ENCODE results near the gene HLX. TPM values are rescaled to one million over a fixed set of nuclear protein-coding genes. Genes with fewer than 3 reads are reported as not detected.
A peak's percentile ranks its signal among the peaks of the same experiment; 100 is the strongest.

The HLX gene
- total RNA-seq, 1 experiment from 2014 or later, result not detected

DNA sequence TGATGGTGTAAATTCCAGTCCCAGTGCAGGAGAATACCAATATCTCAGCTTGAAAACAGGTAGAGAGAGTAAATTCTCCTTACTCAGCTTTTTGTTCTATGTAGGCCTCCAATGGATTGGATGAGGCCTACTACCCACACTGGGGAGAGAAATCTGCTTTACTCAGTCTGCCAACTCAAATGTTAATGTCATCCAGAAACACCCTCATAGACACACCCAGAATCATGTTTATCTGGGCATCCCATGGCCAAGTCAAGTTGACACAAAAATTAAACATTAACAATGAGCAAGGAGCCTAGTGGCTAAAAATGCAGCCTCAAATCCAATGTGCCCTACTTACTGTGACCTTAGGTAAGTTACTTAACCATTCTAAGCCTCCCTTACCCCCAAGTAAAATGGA, 6.9 kb upstream of the HLX start:
- Histone ChIP-seq H3K36me3 (ENCODE audit: insufficient read depth, low read length) (no peaks in the 10 kb centered on the region), H2AFZ (ENCODE audit: low read length) (no peak overlapping the region), H4K20me1 (ENCODE audit: insufficient read depth, low read depth, low read length) (no peaks in the 10 kb centered on the region), H3K4me2 (ENCODE audit: low read depth, low read length, poor library complexity, severe bottlenecking) (no peak overlapping the region), H3K4me3 (ENCODE audit: low read length) (no peak overlapping the region), H3K9me2 (replicated peaks; ENCODE audit: insufficient read depth, low read length) (no peaks in the 10 kb centered on the region), H3K27me3 (ENCODE audit: low read length) (no peaks in the 10 kb centered on the region), H3K9ac (ENCODE audit: low read length) (no peak overlapping the region), H3K79me2 (ENCODE audit: low read length) (no peaks in the 10 kb centered on the region), H3K9me3 (ENCODE audit: low read length) (no peaks in the 10 kb centered on the region), H3K4me1 (ENCODE audit: low read length) (no peaks in the 10 kb centered on the region), H3K27ac (ENCODE audit: low read length) (no peak overlapping the region)
- DNase-seq, result no peak

DNA sequence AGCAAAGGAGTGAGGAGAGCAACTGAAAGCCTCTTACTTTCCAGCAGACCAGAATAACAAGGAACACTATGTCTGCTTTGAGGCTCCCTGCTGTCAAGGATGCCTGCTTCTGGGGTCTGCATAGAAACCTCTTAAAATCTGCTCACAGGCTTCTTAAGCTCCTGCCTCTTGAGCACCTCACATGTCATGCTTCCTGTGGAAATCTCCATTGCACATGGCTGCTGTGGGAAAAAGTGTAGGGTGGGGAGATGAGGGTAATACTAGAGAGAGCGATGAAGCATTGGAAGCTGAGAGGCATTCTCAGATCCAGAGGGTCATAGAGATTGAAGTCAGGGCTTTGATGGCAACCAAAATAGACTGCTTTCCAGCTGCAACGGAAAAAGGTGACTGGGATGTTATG, 6.2 kb upstream of the HLX start:
- no peaks in the 10 kb centered on the region for H3K27me3 ChIP-seq (ENCODE audit: low read length)
- no peaks in the 10 kb centered on the region for H3K9me3 ChIP-seq (ENCODE audit: low read length)
- H3K27ac ChIP-seq (ENCODE audit: low read length), result no peak overlapping the region
- H2AFZ ChIP-seq (ENCODE audit: low read length), result no peak overlapping the region
- H3K4me1 ChIP-seq (ENCODE audit: low read length), result no peaks in the 10 kb centered on the region
- no peak for DNase-seq
- no peaks in the 10 kb centered on the region for H3K36me3 ChIP-seq (ENCODE audit: insufficient read depth, low read length)
- H3K9ac ChIP-seq (ENCODE audit: low read length), result no peak overlapping the region
- H3K9me2 ChIP-seq (replicated peaks; ENCODE audit: insufficient read depth, low read length), result no peaks in the 10 kb centered on the region
- H3K79me2 ChIP-seq (ENCODE audit: low read length), result no peaks in the 10 kb centered on the region
- no peak overlapping the region for H3K4me3 ChIP-seq (ENCODE audit: low read length)
- H4K20me1 ChIP-seq (ENCODE audit: insufficient read depth, low read depth, low read length), result no peaks in the 10 kb centered on the region
- no peak overlapping the region for H3K4me2 ChIP-seq (ENCODE audit: low read depth, low read length, poor library complexity, severe bottlenecking)

DNA sequence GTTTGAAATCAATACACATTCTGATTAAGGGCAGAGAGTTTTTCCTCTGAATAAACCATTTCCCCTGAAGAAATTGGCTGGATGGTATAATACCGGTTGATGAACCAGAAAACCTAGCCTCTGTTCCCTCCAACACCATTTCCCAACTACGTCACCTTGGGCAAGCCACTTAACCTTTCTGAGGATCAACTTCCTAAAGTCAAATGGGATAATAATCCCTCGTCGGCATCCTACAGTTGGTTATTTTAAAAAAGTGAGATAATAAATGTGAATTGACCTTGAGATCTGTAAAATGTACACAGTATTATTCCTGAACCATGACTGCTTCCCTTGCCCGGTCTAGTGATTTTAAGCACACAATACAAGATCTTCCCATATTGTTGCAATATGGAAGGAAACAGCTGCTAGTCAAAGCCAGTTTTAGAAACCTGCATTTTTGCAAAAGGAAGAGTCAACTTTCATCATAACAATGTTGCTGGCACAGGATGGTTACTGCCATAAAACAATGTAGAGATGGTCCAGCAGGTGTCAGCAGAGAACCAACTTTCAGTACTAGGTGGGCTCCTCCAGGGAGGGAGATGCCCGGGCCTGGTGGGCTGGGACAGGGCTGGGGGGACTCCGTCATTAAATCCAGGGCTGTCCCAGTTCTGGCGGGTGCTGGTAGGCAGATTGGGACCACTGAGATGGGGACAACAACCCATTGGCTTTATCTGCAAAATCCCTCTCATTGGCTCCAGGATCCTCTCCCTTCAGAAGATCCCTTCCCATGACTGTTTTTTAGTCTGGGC, 5.2 kb upstream of the HLX start:
- no peak overlapping the region for H3K4me3 ChIP-seq (ENCODE audit: low read length)
- no peak overlapping the region for H3K4me2 ChIP-seq (ENCODE audit: low read depth, low read length, poor library complexity, severe bottlenecking)
- H3K27ac ChIP-seq (ENCODE audit: low read length), result no peak overlapping the region
- H4K20me1 ChIP-seq (ENCODE audit: insufficient read depth, low read depth, low read length), result no peaks in the 10 kb centered on the region
- no peaks in the 10 kb centered on the region for H3K9me3 ChIP-seq (ENCODE audit: low read length)
- H3K4me1 ChIP-seq (ENCODE audit: low read length), result no peaks in the 10 kb centered on the region
- H3K27me3 ChIP-seq (ENCODE audit: low read length), result no peaks in the 10 kb centered on the region
- no peak overlapping the region for H2AFZ ChIP-seq (ENCODE audit: low read length)
- no peaks in the 10 kb centered on the region for H3K9me2 ChIP-seq (replicated peaks; ENCODE audit: insufficient read depth, low read length)
- peak; percentile 81 for DNase-seq
- no peak overlapping the region for H3K9ac ChIP-seq (ENCODE audit: low read length)
- H3K36me3 ChIP-seq (ENCODE audit: insufficient read depth, low read length), result no peaks in the 10 kb centered on the region
- no peaks in the 10 kb centered on the region for H3K79me2 ChIP-seq (ENCODE audit: low read length)

DNA sequence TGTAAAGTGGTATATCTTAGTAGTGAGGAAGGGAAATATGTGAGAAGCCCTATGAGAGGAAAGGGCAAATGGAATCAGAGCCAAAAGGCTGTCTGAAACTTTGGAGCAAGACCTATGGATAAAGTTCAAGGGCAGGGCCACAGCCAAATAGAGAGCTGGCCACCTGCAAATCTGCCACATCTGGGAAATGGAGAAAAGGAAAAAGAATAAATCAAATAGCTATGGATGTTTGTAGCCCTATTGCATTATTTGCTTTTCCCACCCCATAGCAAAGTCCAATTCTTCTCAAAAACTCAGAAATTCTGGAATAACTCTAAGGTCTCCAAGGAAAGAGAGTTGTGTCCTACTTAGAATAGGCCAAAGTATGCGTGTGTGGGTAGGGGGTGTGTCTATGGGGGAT, 4.0 kb upstream of the HLX start:
- H3K27me3 ChIP-seq (ENCODE audit: low read length), result no peaks in the 10 kb centered on the region

DNA sequence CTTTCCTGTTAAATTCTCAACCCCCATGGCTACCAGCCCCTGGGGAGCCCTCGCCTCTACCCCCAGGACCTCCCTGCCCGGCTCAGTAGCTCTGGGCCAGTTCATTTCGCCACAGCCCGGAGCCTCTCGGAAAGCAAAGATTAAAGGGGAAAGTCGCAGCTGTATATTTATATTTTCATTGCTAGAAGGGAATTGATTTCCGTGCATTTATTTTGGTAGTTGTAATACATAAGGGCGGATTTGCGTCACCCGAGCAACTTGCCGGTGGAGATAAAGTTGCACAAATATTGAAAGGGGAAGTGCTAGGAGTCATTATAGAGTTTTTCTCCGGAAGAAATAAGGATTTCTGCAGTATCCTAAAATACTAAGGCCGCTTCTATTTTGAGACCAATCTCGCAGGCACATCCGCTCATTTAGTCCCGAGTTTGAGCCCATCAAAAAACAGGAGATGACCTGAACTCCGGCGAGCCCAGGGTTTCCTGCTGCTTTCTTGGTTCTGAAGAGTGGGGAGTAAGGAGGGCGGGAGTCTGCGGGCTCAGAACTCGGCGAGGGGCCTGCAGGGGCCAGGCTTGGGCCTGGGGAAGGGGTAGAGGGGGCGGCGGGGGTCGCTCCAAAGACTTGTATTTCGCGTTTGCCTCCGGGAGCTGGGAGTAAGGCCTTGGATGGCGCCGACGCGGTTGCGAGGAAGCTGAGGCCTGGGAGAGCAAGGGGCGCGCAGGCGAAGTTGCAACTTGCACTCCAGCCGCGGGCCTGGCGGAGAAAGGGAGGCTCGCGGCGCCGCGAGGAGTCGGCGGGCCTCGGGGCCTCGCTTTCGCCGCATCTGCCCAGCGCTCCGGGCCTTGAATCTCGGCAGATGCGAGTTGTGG, 2.5 kb upstream of the HLX start:
- H3K4me1 ChIP-seq (ENCODE audit: low read length), result no peaks in the 10 kb centered on the region
- H3K4me3 ChIP-seq (ENCODE audit: low read length), result no peak overlapping the region

More for the DNA sequence above, 4.0 kb upstream of the HLX start:
- Histone ChIP-seq H3K4me1 (ENCODE audit: low read length) (no peaks in the 10 kb centered on the region), H3K27ac (ENCODE audit: low read length) (no peak overlapping the region), H3K9me3 (ENCODE audit: low read length) (no peaks in the 10 kb centered on the region), H3K79me2 (ENCODE audit: low read length) (no peaks in the 10 kb centered on the region), H4K20me1 (ENCODE audit: insufficient read depth, low read depth, low read length) (no peaks in the 10 kb centered on the region), H3K4me2 (ENCODE audit: low read depth, low read length, poor library complexity, severe bottlenecking) (no peak overlapping the region), H3K9me2 (replicated peaks; ENCODE audit: insufficient read depth, low read length) (no peaks in the 10 kb centered on the region), H3K36me3 (ENCODE audit: insufficient read depth, low read length) (no peaks in the 10 kb centered on the region), H3K4me3 (ENCODE audit: low read length) (no peak overlapping the region), H3K9ac (ENCODE audit: low read length) (no peak overlapping the region), H2AFZ (ENCODE audit: low read length) (no peak overlapping the region)
- DNase-seq, result no peak

DNA sequence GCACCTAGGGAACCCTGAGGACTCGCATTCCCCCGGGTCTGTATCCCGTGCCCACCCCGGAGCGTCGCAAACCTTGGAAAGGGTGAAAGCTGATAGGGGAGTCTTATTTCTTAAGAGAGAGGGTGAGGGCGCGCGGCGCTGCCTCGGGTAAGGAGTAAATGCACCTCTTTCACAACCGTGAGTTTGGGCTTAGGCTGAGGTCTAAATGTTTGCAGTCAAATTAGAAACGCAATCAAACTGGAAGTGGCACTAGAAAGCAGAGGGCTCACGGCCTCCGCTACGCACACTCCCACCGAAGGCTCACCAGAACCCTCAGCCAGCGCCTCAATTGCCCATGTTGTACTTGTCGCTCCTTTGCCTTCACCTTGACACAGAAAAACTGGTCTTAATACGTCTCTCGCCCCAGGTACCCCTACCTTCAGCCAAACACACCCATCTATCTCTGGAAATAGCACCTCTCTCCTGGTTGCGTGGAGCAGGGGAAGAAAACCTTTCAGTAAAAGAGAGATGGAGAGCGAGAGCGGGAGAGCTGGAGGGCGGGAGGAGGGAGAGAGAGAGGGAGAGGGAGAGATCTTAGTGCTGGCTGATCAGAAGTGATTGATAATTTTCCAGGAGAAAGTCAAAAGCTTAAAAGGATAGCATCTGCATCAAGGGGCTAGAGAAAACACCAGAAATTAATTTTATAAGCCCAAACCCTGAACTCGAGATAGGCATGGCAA, 1.7 kb upstream of the HLX start:
- H3K27me3 ChIP-seq (ENCODE audit: low read length), result no peaks in the 10 kb centered on the region
- H3K9ac ChIP-seq (ENCODE audit: low read length), result no peak overlapping the region

More for the DNA sequence above, 2.5 kb upstream of the HLX start:
- H3K79me2 ChIP-seq (ENCODE audit: low read length), result no peaks in the 10 kb centered on the region
- no peaks in the 10 kb centered on the region for H3K36me3 ChIP-seq (ENCODE audit: insufficient read depth, low read length)
- no peak for DNase-seq
- no peaks in the 10 kb centered on the region for H4K20me1 ChIP-seq (ENCODE audit: insufficient read depth, low read depth, low read length)
- no peaks in the 10 kb centered on the region for H3K9me3 ChIP-seq (ENCODE audit: low read length)
- H3K4me2 ChIP-seq (ENCODE audit: low read depth, low read length, poor library complexity, severe bottlenecking), result no peak overlapping the region
- no peak overlapping the region for H2AFZ ChIP-seq (ENCODE audit: low read length)
- no peaks in the 10 kb centered on the region for H3K9me2 ChIP-seq (replicated peaks; ENCODE audit: insufficient read depth, low read length)
- no peak overlapping the region for H3K27ac ChIP-seq (ENCODE audit: low read length)
- no peaks in the 10 kb centered on the region for H3K27me3 ChIP-seq (ENCODE audit: low read length)
- H3K9ac ChIP-seq (ENCODE audit: low read length), result no peak overlapping the region

DNA sequence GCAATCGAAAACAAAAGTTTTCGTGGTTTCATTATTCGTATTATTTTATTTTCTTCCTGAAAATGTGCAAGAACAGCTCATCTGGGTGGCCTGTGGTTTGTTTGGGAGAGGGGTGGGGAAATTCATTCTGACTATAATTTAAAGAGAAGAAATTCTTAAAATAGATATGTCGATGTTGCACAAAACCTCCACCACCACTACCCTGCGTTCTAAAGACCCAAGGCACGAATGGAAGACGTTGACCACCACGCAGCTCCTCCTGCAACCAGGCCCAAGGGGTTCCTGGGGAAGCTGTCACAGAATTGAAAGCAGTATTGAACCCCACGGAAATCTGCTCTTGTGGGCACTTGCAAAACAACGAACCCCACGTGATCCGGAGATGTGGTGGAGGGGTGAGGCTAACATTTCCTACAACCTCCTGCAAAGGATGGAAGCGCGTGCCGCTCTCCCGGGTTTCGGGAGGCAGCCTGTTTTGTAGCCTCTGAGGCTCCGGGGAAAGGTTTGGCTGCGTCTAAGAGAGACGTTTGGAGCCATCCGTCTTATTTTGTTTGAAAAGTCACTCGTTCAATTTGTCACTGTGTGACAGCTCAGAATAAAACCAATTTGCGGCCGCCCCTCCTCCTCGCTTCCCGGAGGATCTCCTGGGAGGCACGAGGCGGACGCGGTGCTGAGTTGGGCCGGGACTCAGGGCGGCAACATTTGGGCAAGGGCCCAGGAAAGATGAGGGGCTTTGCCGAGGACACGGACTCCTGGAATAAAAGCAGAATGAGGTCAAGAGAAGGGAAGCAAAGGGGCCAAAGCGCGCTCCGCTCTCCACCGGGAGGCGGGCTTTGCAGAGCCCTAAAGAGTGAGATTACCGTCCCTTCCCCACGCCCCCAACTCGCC, 810 bp upstream of the HLX start:
- H3K27ac ChIP-seq (ENCODE audit: low read length), result no peak overlapping the region
- H3K36me3 ChIP-seq (ENCODE audit: insufficient read depth, low read length), result no peaks in the 10 kb centered on the region
- no peak overlapping the region for H3K4me2 ChIP-seq (ENCODE audit: low read depth, low read length, poor library complexity, severe bottlenecking)
- no peak overlapping the region for H2AFZ ChIP-seq (ENCODE audit: low read length)
- no peaks in the 10 kb centered on the region for H3K9me3 ChIP-seq (ENCODE audit: low read length)
- H3K4me1 ChIP-seq (ENCODE audit: low read length), result no peaks in the 10 kb centered on the region
- no peaks in the 10 kb centered on the region for H3K79me2 ChIP-seq (ENCODE audit: low read length)
- no peak overlapping the region for H3K9ac ChIP-seq (ENCODE audit: low read length)
- H3K27me3 ChIP-seq (ENCODE audit: low read length), result no peaks in the 10 kb centered on the region
- H4K20me1 ChIP-seq (ENCODE audit: insufficient read depth, low read depth, low read length), result no peaks in the 10 kb centered on the region
- H3K9me2 ChIP-seq (replicated peaks; ENCODE audit: insufficient read depth, low read length), result no peaks in the 10 kb centered on the region
- no peak overlapping the region for H3K4me3 ChIP-seq (ENCODE audit: low read length)
- no peak for DNase-seq

More for the DNA sequence above, 1.7 kb upstream of the HLX start:
- DNase-seq, result no peak
- no peaks in the 10 kb centered on the region for H3K79me2 ChIP-seq (ENCODE audit: low read length)
- H3K27ac ChIP-seq (ENCODE audit: low read length), result no peak overlapping the region
- H3K9me2 ChIP-seq (replicated peaks; ENCODE audit: insufficient read depth, low read length), result no peaks in the 10 kb centered on the region
- H4K20me1 ChIP-seq (ENCODE audit: insufficient read depth, low read depth, low read length), result no peaks in the 10 kb centered on the region
- H3K36me3 ChIP-seq (ENCODE audit: insufficient read depth, low read length), result no peaks in the 10 kb centered on the region
- H3K4me3 ChIP-seq (ENCODE audit: low read length), result no peak overlapping the region
- no peak overlapping the region for H2AFZ ChIP-seq (ENCODE audit: low read length)
- no peaks in the 10 kb centered on the region for H3K4me1 ChIP-seq (ENCODE audit: low read length)
- no peaks in the 10 kb centered on the region for H3K9me3 ChIP-seq (ENCODE audit: low read length)
- H3K4me2 ChIP-seq (ENCODE audit: low read depth, low read length, poor library complexity, severe bottlenecking), result no peak overlapping the region
